IMR-90 (cell line): ENCODE results near the gene TREH. TPM values are rescaled to one million over a fixed set of nuclear protein-coding genes. Genes with fewer than 3 reads are reported as not detected.

ENCODE experiments used
- ATAC-seq: fragments of 200-7000 bp; cut with Tn5 transposase; 2 replicates; pipeline ENCODE4 v1.9.1; 2020; ENCODE audit warnings: low read depth, mild to moderate bottlenecking, moderate library complexity
- BruUV-seq: library from RNA; stranded (reverse); fragments of 400-500 nt; replicated peaks from 2 replicates; lab custom pipeline; 2021; lab: Mats Ljungman, UMichigan
- CTCF ChIA-PET: fragments of 300-600 bp; formaldehyde crosslinking; extraction: SDS; loops from one replicate; lab custom pipeline; 2021; ENCODE audit warnings: antibody characterized with exemption; lab: Yijun Ruan, JAX
- POLR2A ChIA-PET: fragments of 300-600 bp; sonication (Branson Sonifier 250); formaldehyde crosslinking; loops from one replicate; lab custom pipeline; 2022; ENCODE audit warnings: antibody characterized with exemption; ENCODE audit not compliant: unreplicated experiment; lab: Charles Lee
- DNase-seq: peaks from one replicate; pipeline ENCODE4 v3.0.0; 2013
- H2AFZ ChIP-seq: replicated peaks from 2 replicates; pipeline ENCODE3; 2013; ENCODE audit warnings: low read length, mild to moderate bottlenecking; ENCODE audit not compliant: poor library complexity
- H2AK5ac ChIP-seq: 2 replicates; pipeline ENCODE4 v1.6.1; 2013; ENCODE audit warnings: low read depth, low read length, inconsistent platforms
- H2AK9ac ChIP-seq: replicated peaks from 2 replicates; pipeline ENCODE3; 2013; ENCODE audit warnings: mild to moderate bottlenecking, low read depth, low read length, moderate library complexity; ENCODE audit not compliant: poor library complexity
- H2BK120ac ChIP-seq: 2 replicates; pipeline ENCODE4 v1.6.1; 2013; ENCODE audit warnings: low read depth, low read length, inconsistent platforms
- H2BK15ac ChIP-seq: 3 replicates; pipeline ENCODE4 v1.6.1; 2013; ENCODE audit warnings: low read depth, low read length, inconsistent platforms
- H2BK20ac ChIP-seq: 2 replicates; pipeline ENCODE4 v1.6.1; 2013; ENCODE audit warnings: low read depth, mild to moderate bottlenecking, inconsistent platforms, low read length, moderate library complexity
- H2BK5ac ChIP-seq: 2 replicates; pipeline ENCODE4 v1.6.1; 2013; ENCODE audit warnings: mild to moderate bottlenecking, low read depth, low read length, inconsistent platforms; ENCODE audit not compliant: poor library complexity, severe bottlenecking
- H3K14ac ChIP-seq: replicated peaks from 2 replicates; pipeline ENCODE4 v1.6.1; 2013; ENCODE audit warnings: low read depth, low read length, inconsistent platforms
- H3K18ac ChIP-seq: 2 replicates; pipeline ENCODE4 v1.6.1; 2013; ENCODE audit warnings: low read depth, low read length, control low read depth
- H3K23ac ChIP-seq: 2 replicates; pipeline ENCODE4 v1.6.1; 2013; ENCODE audit warnings: low read depth, low read length, inconsistent platforms
- H3K27ac ChIP-seq: 2 replicates; pipeline ENCODE4 v1.5.1; 2013; ENCODE audit warnings: mild to moderate bottlenecking, control low read depth, low read length; ENCODE audit not compliant: insufficient read depth
- H3K27me3 ChIP-seq: 2 replicates; pipeline ENCODE4 v1.6.1; 2013; ENCODE audit warnings: low read length; ENCODE audit not compliant: control insufficient read depth, insufficient read depth
- H3K36me3 ChIP-seq: 2 replicates; pipeline ENCODE4 v1.6.1; 2013; ENCODE audit warnings: low read length, mixed read lengths; ENCODE audit not compliant: control insufficient read depth, insufficient read depth
- H3K4ac ChIP-seq: 2 replicates; pipeline ENCODE4 v1.6.1; 2013; ENCODE audit warnings: low read depth, low read length, inconsistent platforms
- H3K4me1 ChIP-seq: 2 replicates; pipeline ENCODE4 v1.6.1; 2013; ENCODE audit warnings: low read length, mixed read lengths; ENCODE audit not compliant: control insufficient read depth, insufficient read depth
- H3K4me2 ChIP-seq: 2 replicates; pipeline ENCODE4 v1.6.1; 2013; ENCODE audit warnings: low read depth, mild to moderate bottlenecking, control low read depth, low read length, moderate library complexity
- H3K4me3 ChIP-seq: 2 replicates; pipeline ENCODE4 v1.5.1; 2013; ENCODE audit warnings: low read depth, mild to moderate bottlenecking, control low read depth, low read length, moderate library complexity; ENCODE audit not compliant: insufficient read depth
- H3K56ac ChIP-seq: 2 replicates; pipeline ENCODE4 v1.6.1; 2013; ENCODE audit warnings: low read length, inconsistent platforms; ENCODE audit not compliant: insufficient read depth; ENCODE audit errors: extremely low read depth
- H3K79me1 ChIP-seq, 2 experiments: 2 replicates each; pipeline ENCODE4 v1.6.1; 2013; ENCODE audit warnings: low read length in 2 of 2, inconsistent platforms in 1 of 2, low read depth in 1 of 2
- H3K9ac ChIP-seq: 2 replicates; pipeline ENCODE4 v1.6.1; 2013; ENCODE audit warnings: low read depth, low read length, control low read depth
- H3K9me1 ChIP-seq: 2 replicates; pipeline ENCODE4 v1.6.1; 2013; ENCODE audit warnings: low read length, inconsistent platforms; ENCODE audit not compliant: insufficient read depth
- H3K9me3 ChIP-seq: 2 replicates; pipeline ENCODE4 v1.6.1; 2013; ENCODE audit warnings: low read length; ENCODE audit not compliant: control insufficient read depth, insufficient read depth
- H4K20me1 ChIP-seq: 2 replicates; pipeline ENCODE4 v1.6.1; 2013; ENCODE audit warnings: low read length, inconsistent platforms; ENCODE audit not compliant: insufficient read depth
- H4K5ac ChIP-seq: 2 replicates; pipeline ENCODE4 v1.6.1; 2013; ENCODE audit warnings: mild to moderate bottlenecking, low read depth, low read length, control low read depth
- H4K8ac ChIP-seq, 2 experiments: 2 replicates each; pipeline ENCODE4 v1.6.1; 2013; ENCODE audit warnings: low read depth in 2 of 2, low read length in 2 of 2, control low read depth in 1 of 2, inconsistent platforms in 1 of 2
- H4K91ac ChIP-seq: 2 replicates; pipeline ENCODE4 v1.6.1; 2013; ENCODE audit warnings: low read depth, low read length, inconsistent platforms; ENCODE audit not compliant: insufficient read depth
- BHLHE40 ChIP-seq: fragments of 150-350 bp; IDR thresholded peaks from 2 replicates; pipeline ENCODE4 v1.6.1; 2016; ENCODE audit warnings: mild to moderate bottlenecking, low read depth, low read length
- CEBPB ChIP-seq: IDR thresholded peaks from 2 replicates; pipeline ENCODE4 v1.6.1; 2012; ENCODE audit warnings: low read depth, low read length, improper control_type of control experiment
- CHD1 ChIP-seq: IDR thresholded peaks from 2 replicates; pipeline ENCODE4 v1.6.1; 2012; ENCODE audit warnings: low read depth, low read length, improper control_type of control experiment
- CTCF ChIP-seq: conservative IDR thresholded peaks from 2 replicates; pipeline ENCODE4 v1.5.1; 2012; ENCODE audit warnings: mild to moderate bottlenecking, low read depth, low read length, improper control_type of control experiment
- ELK1 ChIP-seq: fragments of 150-350 bp; IDR thresholded peaks from 2 replicates; pipeline ENCODE4 v1.6.1; 2016; ENCODE audit warnings: low read depth, mild to moderate bottlenecking, low read length, moderate library complexity, borderline replicate concordance
- FOS ChIP-seq: fragments of 150-350 bp; IDR thresholded peaks from 2 replicates; pipeline ENCODE4 v1.6.1; 2016; ENCODE audit warnings: low read depth, low read length
- MAFK ChIP-seq: IDR thresholded peaks from 2 replicates; pipeline ENCODE4 v1.6.1; 2012; ENCODE audit warnings: low read depth, low read length, improper control_type of control experiment
- MAZ ChIP-seq: IDR thresholded peaks from 2 replicates; pipeline ENCODE4 v1.6.1; 2012; ENCODE audit warnings: low read depth, mild to moderate bottlenecking, low read length, improper control_type of control experiment, moderate library complexity, borderline replicate concordance
- MXI1 ChIP-seq: IDR thresholded peaks from 2 replicates; pipeline ENCODE4 v1.6.1; 2012; ENCODE audit warnings: low read depth, mild to moderate bottlenecking, low read length, moderate library complexity, borderline replicate concordance
- NFE2L2 ChIP-seq: fragments of 150-350 bp; IDR thresholded peaks from 2 replicates; pipeline ENCODE4 v1.6.1; 2016; ENCODE audit warnings: low read depth, mild to moderate bottlenecking, low read length
- POLR2A ChIP-seq: IDR thresholded peaks from 2 replicates; pipeline ENCODE4 v1.6.1; 2012; ENCODE audit warnings: mild to moderate bottlenecking, low read depth, low read length
- RAD21 ChIP-seq: IDR thresholded peaks from 2 replicates; pipeline ENCODE4 v1.6.1; 2012; ENCODE audit warnings: low read length, improper control_type of control experiment
- RCOR1 ChIP-seq: IDR thresholded peaks from 2 replicates; pipeline ENCODE4 v1.6.1; 2012; ENCODE audit warnings: mild to moderate bottlenecking, low read length, improper control_type of control experiment; ENCODE audit not compliant: insufficient replicate concordance
- RFX5 ChIP-seq: IDR thresholded peaks from 2 replicates; pipeline ENCODE4 v1.8.0; 2012; ENCODE audit warnings: low read depth, mild to moderate bottlenecking, low read length, moderate library complexity
- SMC3 ChIP-seq: fragments of 150-350 bp; IDR thresholded peaks from 2 replicates; pipeline ENCODE4 v1.6.1; 2016; ENCODE audit warnings: low read depth, mild to moderate bottlenecking, antibody characterized with exemption, low read length, moderate library complexity
- WGBS, 2 experiments: methylation state at CpG; one replicate each; pipeline versions ENCODE4 v1.1.5 to v1.1.7; 2013; ENCODE audit warnings: missing lambda C conversion rate in 2 of 2; ENCODE audit not compliant: insufficient read length in 1 of 2; ENCODE audit errors: extremely low coverage in 2 of 2; 5-methylcytosine and 5-hydroxymethylcytosine counted together
- dilution Hi-C: fragments of 300-500 bp; cut with HindIII; formaldehyde crosslinking; loops from one replicate; pipeline ENCODE4 v1.14.3; 2018; ENCODE audit warnings: low sequenced_read_pairs; ENCODE audit not compliant: unreplicated experiment
- in situ Hi-C: fragments of 300-500 bp; cut with MboI; formaldehyde crosslinking; loops from 3 replicates; pipeline ENCODE4 v1.14.3; 2019; ENCODE audit warnings: low sequenced_read_pairs, inconsistent platforms, mixed read lengths
- intact Hi-C: fragments of 100-400 bp; cut with micrococcal nuclease; formaldehyde crosslinking; loops from 2 replicates; pipeline ENCODE4 v1.10.0; 2022
- polyA plus RNA-seq, 3 experiments: library from polyadenylated mRNA; depleted of rRNA; stranded (reverse); fragments of >200 nt; gene quantifications; 2 replicates each; pipeline ENCODE4 v1.2.3, GENCODE V29; 2012; ENCODE audit warnings: low replicate concordance in 1 of 3
- total RNA-seq: library from RNA; depleted of rRNA; stranded (reverse); fragments of >200 nt; gene quantifications from 2 replicates; pipeline ENCODE4 v1.2.3, GENCODE V29; 2012
- TF ChIP-seq, protein P1 (sequence below): fragments of 150-350 bp; IDR thresholded peaks from 2 replicates; pipeline ENCODE4 v1.6.1; 2017; ENCODE audit warnings: mild to moderate bottlenecking, antibody characterized with exemption, low read length, low read depth

Gene TREH
- total and polyA plus RNA-seq, 2 of the 4 experiments (the other 2 are of a cell fraction), result not detected

GRCh38 chr11:118625036-118625690 is 54.3 kb downstream of the TREH start:
- in situ Hi-C loops (no loop called here), intact Hi-C loops (no loop called here), dilution Hi-C loops (no loop called here)
- Histone ChIP-seq H4K8ac (no peak overlapping the region), H2AK9ac (no peak overlapping the region), H3K56ac (no peak overlapping the region), H2BK20ac (no peak overlapping the region), H2BK120ac (no peak overlapping the region), H3K36me3 (peaks cover 54% of the 10 kb centered on the region), H3K4me1 (peaks cover 23% of the 10 kb centered on the region), H3K27me3 (no peaks in the 10 kb centered on the region), H4K5ac (no peak overlapping the region), H3K9me3 (no peaks in the 10 kb centered on the region), H2BK5ac (no peak overlapping the region), H3K9ac (no peak overlapping the region), H3K9me1 (peaks cover 19% of the 10 kb centered on the region), H4K20me1 (peaks cover 72% of the 10 kb centered on the region), H3K23ac (no peak overlapping the region), H3K4me3 (no peak overlapping the region), H3K79me1 (peaks cover 36 to 87% of the 10 kb centered on the region in 2 experiments), H4K91ac (no peak overlapping the region), H3K4ac (no peak overlapping the region), H2AFZ (no peak overlapping the region), H3K4me2 (no peak overlapping the region), H2BK15ac (no peak overlapping the region), H3K27ac (no peak overlapping the region), H3K18ac (no peak overlapping the region), H3K14ac (no peak overlapping the region), H2AK5ac (no peak overlapping the region)
- POLR2A ChIA-PET, result interaction anchor here (0.7 kb wide), 1 partner anchor 12 kb away, joined by 3 read pairs; no protein-coding TSS in a partner anchor
- ATAC-seq, result no peak
- no peak for TF ChIP-seq FOS
- no peak for TF ChIP-seq CEBPB
- TF ChIP-seq RCOR1, result no peak
- TF ChIP-seq POLR2A, result no peak
- TF ChIP-seq RFX5, result no peak
- TF ChIP-seq MAZ, result no peak
- no peak for TF ChIP-seq MAFK
- TF ChIP-seq, protein P1, sequence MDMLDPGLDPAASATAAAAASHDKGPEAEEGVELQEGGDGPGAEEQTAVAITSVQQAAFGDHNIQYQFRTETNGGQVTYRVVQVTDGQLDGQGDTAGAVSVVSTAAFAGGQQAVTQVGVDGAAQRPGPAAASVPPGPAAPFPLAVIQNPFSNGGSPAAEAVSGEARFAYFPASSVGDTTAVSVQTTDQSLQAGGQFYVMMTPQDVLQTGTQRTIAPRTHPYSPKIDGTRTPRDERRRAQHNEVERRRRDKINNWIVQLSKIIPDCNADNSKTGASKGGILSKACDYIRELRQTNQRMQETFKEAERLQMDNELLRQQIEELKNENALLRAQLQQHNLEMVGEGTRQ, result no peak
- no peak for TF ChIP-seq NFE2L2
- no peak for TF ChIP-seq SMC3
- no peak for TF ChIP-seq MXI1
- no peak for TF ChIP-seq RAD21
- TF ChIP-seq BHLHE40, result no peak
- TF ChIP-seq CTCF, result no peak
- TF ChIP-seq CHD1, result no peak
- TF ChIP-seq ELK1, result no peak
- CTCF ChIA-PET, result interaction anchor here (0.6 kb wide), 1 partner anchor 22 kb away, joined by 5 read pairs; no protein-coding TSS in a partner anchor
- no TSS peak for BruUV-seq
- no CpG with 5 or more reads among the region's 6 CpGs for WGBS, 2 experiments
- DNase-seq, result no peak
